Stimulated activated CD8-positive, alpha-beta memory T cell treated with anti-CD3 and anti-CD28 coated beads, Interleukin-7, amount 100 ng/mL, for 48 hours (primary cell): ENCODE measurements around the gene MYO6.
"Not testable (repeated sequence)": the region's sequence is repeated elsewhere in the genome, so short reads cannot be mapped to it uniquely, and the experiment has no call there.

Experiments used
- DNase-seq, 2 donors: peaks; one replicate each; pipeline ENCODE4 v3.0.0-alpha.2; 2020; ENCODE audit warnings: low read depth in 1 of 2; ENCODE audit errors: extremely low read depth in 1 of 2

The MYO6 gene

DNA sequence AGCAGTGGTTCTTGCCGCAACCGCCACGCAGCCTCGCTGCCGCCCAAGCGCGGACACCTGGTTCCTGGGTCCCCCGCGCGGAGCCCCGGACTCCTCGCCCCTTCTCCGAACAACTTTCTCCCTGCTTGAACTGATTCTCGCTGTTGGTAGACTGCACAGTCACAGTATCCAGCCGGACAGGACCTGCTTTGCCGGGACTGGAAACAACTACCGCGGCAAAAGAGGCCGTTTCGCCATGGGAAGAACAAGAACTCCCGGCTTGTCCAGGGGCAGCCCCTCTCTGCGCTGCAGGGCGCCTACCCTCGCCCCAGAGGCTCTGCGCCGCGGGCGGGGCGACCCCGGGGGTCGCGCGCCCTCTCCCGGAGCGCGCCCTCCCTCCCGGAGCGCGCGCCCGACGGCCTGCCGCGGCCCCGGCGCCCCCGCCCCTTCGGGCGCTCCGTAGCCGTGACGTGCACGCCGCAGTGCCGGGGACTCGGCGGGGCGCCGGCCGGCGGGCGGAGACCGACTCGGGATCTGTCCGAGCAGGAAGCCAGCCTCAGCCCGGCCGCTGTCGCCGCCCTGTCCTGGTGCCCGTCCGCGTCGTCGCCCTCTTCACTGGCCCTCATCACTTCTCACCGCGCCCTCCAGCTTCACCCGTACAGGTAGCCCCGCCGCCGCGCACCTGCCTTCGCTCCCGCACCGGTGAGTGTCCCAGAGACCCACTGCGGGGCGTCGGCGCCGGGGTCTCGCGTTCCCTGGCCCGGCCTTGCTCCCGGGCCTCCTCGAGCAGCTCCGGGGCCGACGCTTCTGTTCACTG, at the start of gene MYO6:
TSS of gene MYO6 (plus strand) at position 497 of the 796 bp plus-strand sequence. CDS start 68,309 bp downstream, outside the sequence.
- peak; percentile 8 to 11 for DNase-seq

DNA sequence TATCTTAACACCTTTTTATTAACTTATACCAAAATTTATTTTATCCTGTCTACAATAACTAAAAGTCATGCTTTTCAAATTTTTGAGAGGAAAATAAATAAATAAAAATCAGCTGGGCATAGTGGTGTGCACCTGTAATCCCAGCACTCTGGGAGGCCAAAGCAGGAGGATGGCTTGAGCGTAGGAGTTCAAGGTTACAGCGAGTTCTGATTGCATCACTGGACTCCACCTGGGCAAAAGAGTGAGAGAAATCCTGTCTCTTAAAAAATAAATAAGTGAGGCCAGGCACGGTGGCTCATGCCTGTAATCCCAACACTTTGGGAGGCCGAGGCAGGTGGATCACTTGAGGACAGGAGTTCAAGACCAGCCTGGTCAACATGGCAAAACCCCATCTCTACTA, 40.7 kb upstream of the MYO6 start:
- DNase-seq, result not testable (repeated sequence)

DNA sequence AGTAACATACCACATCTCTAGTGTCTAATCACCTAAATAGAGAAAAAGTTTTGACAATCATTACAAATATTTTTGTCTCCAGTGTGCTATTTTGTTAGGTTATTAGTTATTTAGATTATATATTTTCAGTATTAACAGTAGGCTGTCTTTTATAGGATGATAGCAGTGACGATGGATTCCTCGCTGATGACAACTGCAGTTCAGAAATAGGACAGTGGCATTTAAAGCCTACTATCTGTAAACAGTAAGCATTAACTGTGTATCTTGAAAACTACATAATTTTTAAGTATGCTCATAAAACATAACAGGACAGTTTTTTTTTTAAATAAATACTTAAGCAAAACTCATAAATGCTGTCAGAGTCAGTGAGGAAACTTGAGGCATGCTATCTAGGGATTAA, 37.9 kb upstream of the MYO6 start:
- no peak for DNase-seq

DNA sequence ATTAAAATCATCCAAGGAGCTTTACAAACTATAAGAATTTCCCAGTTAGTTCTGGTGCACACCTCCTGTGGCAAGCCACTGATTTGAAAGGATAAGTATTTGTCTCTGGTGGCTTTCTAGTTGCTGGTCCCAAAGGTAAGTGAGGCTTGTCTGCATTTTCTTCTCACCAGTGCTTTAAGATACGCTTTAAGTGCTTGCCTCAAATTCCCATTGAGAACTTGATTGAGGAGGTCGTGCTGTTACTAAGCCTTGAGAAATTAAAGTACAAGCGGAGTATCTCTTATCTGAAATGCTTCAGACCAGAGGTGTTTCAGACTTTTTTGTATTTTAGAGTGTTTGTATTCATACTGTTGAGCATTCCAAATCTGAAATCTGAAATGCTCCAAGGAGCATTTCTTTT, 29.9 kb upstream of the MYO6 start:
- no peak for DNase-seq

DNA sequence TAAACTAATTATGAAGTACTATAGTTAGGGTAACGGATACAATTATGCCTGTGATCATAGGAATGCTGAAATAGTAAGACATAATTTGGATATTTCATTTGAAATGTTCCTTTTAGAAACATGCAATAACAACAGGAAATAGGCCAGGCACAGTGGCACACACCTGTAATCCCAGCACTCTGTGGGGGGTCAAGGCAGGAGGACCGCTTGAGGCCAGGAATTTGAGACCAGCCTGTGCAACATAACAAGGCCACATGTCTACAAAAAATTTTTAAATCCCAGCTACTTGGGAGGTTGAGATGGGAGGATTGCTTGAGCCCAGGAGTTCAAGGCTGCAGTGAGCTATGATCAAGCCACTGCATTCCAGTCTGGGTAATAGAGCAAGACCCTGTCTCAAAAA, 25.7 kb upstream of the MYO6 start:
- DNase-seq, result no peak

DNA sequence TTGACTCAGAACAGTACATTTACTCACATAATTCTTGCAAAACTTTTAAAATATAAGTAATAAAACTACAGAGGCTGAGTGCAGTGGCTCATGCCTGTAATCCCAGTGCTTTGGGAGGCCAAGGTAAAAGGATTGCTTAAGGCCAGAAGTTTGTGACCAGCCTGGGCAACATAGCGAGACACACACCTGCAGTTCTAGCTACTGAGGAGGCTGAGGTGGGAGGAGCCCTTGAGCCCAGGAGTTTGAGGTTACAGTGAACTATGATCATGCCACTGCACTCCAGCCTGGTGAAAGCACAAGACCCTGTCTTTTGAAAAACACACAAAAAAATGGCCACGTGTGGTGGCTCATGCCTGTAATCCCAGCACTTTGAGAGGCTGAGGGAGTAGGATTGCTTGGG, 21.8 kb upstream of the MYO6 start:
- DNase-seq, result no peak

DNA sequence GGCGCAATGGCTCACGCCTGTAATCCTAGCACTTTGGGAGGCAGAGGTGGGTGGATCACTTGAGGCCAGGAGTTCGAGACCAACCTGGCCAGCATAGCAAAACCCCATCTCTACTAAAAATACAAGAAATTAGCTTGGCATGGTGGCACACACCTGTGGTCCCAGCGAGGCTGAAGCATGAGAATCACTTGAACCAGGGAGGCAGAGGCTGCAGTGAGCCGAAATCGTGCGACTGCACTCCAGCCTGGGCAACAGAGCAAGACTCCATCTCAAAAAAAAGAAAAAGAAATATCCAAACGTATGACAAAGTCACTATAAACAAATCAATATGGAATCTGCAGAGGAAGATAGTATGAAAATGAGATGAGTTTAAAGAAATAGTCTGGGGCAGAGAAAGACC, 18.0 kb upstream of the MYO6 start:
- not testable (repeated sequence) for DNase-seq

DNA sequence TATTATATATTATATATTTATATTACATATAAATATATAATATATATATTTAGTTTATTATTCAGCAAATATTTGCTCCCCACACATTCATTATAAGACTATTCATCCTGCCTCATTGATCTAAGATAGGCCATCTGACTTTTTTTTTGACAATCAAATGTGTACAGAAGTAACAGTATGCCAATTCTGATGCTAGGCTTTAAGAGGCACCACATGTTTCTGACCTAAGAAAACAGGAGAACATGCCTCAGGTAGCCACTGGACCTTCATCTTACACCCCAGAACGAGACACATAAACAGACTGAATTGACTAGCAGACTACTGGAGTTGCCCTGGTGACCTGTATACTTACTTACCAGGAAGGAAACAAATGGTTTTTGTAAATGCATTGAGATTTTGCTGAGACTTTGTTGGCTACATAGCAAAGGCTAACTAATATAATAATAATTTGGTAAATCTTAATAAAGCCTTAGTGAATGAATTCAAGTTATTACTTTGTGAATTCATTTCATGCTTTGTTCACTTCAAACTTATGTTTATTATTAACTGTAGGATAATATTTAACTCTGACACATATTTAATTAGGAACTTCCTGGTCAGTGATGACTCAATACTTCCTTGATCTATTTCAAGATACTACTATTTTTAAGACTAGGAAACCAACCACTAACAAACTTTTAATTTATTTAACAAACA, 13.4 kb upstream of the MYO6 start:
- no peak for DNase-seq

DNA sequence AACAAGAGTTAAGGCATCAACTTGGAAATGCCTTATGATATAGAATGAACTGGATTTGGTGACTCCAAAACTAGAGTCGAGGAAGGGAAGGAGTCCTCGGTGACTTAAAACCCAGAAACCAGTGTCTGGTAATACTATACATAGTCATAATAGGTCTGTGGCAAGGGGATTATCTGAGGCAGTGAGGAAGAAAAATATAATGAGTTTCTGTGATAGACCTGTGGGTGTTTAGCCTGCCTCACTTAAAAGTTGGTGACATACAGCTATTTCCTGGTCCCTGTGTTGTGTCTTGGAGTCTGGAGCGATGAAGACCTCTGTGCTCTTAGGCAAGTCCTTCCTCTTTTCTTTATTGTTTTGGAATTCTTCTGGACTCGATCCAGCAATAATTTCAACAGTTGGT, 5.1 kb upstream of the MYO6 start:
- DNase-seq, result no peak

DNA sequence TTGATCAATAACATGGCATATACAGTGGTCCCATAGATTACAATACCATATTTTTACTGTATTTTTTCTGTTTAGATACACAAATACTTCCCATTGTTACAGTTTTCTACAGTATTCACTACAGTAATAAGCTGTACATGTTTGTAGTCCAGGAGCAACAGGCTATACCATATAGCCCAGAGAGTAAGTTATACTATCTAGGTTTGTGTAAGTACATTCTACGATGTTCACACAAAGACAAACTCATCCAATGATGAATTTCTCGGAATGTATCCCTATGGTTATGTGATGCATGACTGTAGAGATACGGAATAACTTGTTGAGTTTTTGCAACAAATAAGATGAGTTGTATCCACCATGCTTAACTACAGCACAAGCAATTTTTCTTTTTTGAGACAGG, 3.6 kb upstream of the MYO6 start:
- no peak for DNase-seq

DNA sequence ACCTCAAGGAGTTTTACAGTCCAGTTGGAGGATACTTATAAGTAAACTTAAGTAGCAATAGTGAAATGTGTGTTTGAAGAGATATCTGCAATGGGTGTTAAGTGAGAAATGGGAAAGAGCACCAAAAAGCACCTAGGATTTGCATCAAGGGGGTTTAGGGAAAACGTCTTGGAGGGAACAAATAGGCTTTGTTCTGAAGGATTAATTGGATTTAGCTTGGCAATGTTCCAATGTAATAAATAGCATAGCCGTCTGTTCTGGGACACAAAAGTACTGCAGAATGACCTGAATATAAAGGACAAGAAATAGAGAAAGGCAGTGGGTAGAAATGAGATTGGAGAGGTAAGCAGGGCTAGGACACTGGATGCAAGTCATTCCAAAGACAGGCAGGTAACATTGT, 2.8 kb upstream of the MYO6 start:
- no peak for DNase-seq

DNA sequence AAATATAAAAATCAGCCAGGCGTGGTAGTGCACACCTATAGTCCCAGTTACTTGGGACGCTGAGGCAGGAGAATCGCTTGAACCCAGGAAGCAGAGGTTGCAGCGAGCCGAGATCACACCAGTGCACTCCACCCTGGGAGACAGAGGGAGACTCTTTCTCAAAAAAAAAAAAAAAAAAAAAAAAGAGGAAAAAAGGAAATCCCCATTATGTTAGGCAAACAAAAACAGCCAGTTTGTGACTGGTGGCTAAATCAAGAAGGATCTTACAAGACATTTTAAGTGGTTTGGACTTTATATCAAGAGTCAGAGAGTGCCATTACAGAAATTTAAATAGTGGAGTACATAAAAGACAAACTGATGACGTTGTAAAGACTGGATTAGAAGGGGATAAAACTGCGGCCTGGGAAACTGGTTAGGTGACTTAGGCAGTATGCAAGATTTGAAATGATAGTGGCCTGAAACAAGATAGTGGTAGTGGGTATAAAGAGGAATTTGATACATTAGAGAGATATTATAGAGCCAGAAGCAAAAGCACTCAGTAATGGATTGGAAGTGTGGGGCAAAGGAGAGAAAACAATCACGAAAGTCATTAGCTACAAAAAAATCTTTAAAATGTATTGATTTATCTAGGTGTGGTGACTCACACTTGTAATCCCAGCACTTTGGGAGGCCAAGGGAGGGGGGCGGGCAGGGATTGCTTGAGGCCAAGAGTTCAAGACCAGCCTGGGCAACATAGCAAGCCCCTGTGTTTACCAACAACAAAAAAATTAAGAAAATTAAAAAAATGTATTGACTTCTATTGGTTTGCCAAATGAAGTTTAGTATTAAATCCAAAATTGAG, 1.7 kb upstream of the MYO6 start:
- no peak for DNase-seq

DNA sequence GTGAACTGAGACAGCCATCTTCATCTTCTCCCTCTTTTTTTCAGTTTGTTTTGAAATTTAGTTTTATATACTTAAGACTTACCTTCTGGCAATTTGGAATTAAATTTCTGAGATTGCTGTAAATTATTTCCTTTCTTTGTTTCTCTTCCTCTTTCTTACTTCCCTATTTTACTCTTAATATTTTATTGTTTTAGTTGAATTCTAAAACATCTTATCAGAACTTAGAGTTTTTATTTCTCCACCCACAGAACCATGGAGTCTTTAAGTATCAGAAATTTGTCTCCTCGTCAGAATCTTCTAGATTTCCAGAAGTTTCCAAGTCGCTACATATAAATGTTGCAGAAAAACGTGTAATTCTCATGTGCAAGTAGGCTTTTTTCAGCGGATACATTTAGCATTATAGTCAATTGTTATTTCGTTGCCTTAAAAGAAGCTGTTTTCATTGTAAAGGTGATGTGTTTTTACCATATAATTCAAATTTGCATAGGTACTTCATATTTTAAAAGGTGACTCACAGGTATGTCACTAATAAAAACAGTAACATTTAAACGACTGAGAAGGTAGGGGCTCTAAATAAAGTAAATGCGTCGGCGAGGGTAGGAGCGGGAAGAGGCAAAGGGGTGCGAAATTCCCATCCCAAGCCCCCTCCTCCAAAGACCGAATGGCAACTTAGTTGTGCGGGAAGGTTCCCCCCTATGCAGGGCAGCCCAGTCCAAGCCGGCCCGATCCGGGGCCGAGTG, 866 bp upstream of the MYO6 start:
- DNase-seq, result no peak

DNA sequence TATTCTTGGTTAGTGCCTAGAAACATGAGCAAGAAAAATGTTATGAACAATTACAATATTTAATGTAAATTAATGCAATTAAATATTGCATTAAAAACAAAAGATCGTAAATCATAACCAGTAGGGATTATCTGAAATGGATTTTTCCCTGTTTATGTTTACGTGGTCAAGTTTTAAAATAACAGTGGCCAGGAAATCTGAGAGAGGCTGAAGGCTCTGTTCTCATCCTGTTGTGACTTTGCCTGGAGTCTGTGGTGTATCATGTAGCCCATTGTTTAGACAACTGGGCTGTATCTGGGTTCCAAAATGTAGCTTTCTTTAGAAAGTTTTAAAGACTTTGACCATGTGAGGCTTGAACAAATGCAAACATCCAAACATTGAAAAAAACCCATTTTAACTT, 2.4 kb downstream of the MYO6 start:
- no peak for DNase-seq

DNA sequence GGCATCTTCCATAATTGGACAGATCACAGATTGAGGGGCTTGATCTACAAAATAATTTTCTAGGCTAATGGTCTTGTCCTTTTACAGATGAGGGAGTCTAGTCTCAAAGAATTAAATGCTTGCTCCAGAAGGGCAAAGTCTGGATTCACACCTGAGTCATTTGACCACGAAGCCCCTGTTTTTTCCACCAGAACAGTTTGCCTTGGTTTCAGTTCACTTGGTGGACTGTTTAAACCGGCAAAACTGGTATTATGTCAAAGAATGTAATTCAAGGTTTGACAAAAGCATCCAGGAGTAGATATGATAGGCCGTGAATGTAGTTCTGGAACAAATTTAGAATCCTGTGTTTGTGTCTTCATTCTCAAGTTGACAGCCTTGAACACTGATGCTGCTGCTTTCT, 3.3 kb downstream of the MYO6 start:
- DNase-seq, result no peak

DNA sequence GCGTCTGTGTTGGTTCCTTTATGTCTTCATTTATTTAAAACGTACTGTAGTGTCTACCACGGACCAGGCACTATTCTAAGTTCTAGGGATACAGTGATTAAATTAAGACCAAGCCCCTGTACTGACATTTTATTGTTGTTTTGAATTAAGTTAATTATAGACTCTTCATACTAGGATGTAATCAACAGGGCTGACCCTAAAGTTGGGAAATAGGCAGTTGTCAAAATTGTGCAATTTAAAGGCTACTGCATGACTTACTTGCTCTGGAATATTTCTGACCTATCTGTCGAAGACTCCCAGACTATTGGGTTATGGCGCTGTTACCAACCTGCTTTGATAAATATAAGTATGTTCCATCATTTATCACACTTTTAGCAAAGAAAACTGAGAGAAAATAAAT, 6.7 kb downstream of the MYO6 start:
- no peak for DNase-seq

DNA sequence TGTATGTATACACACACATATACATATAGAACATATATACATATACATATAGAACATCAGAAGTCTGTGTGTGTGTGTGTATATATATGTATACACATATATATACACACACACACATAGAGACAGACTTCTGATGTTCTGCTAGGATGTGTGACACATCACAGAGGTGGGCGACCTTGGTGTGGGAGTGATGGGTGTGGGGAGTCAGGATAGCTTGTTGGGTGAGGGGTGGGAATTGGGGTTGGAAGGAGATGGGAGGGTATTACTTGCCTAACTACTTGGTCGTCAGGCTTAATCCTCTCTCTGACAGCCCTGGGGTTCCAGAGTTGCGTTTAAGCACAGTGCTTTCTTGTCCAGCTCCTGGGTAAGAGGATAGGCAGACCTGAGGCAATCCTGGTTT, 8.3 kb downstream of the MYO6 start:
- DNase-seq, result no peak

DNA sequence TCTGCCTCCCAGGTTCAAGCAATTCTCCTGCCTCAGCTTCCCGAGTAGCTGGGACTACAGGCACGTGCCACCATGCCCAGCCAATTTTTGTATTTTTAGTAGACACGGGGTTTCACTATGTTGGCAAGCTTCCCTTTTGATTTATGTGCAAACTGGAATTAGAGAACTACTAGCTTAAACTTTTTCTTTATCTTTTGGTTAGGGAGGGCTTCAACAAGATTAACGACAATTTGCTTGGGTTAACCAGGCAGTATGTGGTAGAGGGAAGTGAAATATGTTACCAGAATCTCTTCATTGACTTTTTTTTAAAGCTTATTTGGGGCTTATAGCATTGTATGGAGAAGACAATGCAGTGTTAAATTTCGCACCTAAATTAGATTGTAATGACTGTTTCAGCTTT, 9.0 kb downstream of the MYO6 start:
- DNase-seq, result no peak

DNA sequence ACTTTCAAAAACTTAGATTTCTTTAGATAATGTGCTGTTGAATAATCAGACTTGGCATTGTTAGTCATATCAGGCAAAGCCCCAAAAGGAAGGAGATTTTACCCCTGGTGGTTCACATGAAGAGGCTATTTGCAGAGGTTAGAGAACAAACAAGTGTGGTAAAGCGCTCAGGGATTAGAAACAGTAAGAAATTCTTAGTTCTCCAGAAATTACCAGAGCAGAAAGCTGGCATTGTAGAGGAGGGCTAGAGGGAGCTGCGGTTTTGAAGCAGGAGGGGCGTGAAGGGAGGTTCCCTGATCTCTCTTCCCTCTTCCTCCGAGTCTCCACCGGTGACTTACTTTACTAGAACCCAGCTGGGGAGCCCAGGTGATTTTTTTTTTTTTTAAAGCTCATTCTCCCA, 10.2 kb downstream of the MYO6 start:
- no peak for DNase-seq

DNA sequence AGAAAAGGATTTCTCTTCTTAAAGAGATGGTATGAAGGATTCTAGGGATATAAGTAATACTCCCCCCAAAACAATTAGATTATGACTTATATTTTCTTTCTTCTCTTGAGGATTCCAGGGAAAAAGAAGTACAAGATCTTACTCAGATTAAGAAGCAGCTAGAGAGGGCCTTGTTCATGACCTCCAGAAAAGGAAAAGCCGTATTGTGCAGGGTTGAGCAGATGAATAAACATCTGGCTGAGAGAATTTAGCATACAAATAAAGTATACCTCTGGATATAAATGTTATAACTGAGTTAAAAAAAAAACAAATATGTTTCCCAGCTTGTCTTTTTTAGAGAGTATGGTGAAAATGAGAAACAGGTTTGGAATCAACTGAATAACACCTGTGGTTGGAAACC, 11.3 kb downstream of the MYO6 start:
- DNase-seq, result no peak

DNA sequence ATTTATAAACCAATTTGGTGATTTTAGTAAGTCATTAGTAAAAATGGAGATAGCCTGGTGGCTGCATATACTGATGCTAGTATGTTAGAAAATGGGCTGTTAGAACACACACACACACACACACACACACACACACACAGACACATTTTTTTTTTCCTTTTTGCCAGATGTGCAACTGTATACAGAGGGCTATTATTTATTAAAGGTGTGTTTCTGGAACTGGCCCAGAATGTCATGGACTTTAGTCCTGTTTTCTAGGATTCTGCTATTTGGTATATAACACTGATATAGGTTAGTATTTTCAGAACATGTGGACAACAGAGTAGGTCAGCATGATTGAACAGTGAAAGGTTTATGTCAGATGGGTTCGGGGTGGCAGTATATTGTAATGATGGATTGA, 12.4 kb downstream of the MYO6 start:
- no peak for DNase-seq
